HepG2 (cell line): ENCODE measurements around the gene TP53BP2. TPM values are rescaled to one million over a fixed set of nuclear protein-coding genes. Genes with fewer than 3 reads are reported as not detected.

Experiments
- ARHGAP35 ChIP-seq: sonication (generic); formaldehyde crosslinking; IDR thresholded peaks from 2 replicates; pipeline ENCODE4 v1.9.0; 2022; ENCODE audit warnings: mild to moderate bottlenecking, inconsistent platforms, moderate library complexity, missing genetic modification reagents, borderline replicate concordance
- ARNTL ChIP-seq: sonication (generic); formaldehyde crosslinking; IDR thresholded peaks from 2 replicates; pipeline ENCODE4 v1.4.0; 2020; ENCODE audit warnings: mild to moderate bottlenecking, missing genetic modification reagents
- DNMT3B ChIP-seq: conservative IDR thresholded peaks from 2 replicates; pipeline ENCODE4 v1.6.1; 2016; ENCODE audit warnings: missing biosample characterization, control low read depth
- ERF ChIP-seq: IDR thresholded peaks from 2 replicates; pipeline ENCODE4 v1.6.1; 2018; ENCODE audit warnings: missing biosample characterization, missing genetic modification reagents
- FOXA3 ChIP-seq: IDR thresholded peaks from 2 replicates; pipeline ENCODE4 v1.6.1; 2016; ENCODE audit warnings: missing genetic modification reagents, missing compliant biosample characterization
- GZF1 ChIP-seq: sonication (generic); formaldehyde crosslinking; IDR thresholded peaks from 2 replicates; pipeline ENCODE4 v1.5.1; 2020; ENCODE audit warnings: mild to moderate bottlenecking, missing genetic modification reagents
- KAT7 ChIP-seq: IDR thresholded peaks from 2 replicates; pipeline ENCODE4 v1.6.1; 2018; ENCODE audit warnings: borderline replicate concordance, missing compliant biosample characterization
- KAT8 ChIP-seq: IDR thresholded peaks from 2 replicates; pipeline ENCODE4 v1.6.1; 2016; ENCODE audit warnings: missing genetic modification reagents, missing compliant biosample characterization
- KDM3A ChIP-seq: IDR thresholded peaks from 2 replicates; pipeline ENCODE4 v1.6.1; 2018; ENCODE audit warnings: low read depth, missing compliant biosample characterization
- KLF11 ChIP-seq: IDR thresholded peaks from 2 replicates; pipeline ENCODE4 v1.6.1; 2016; ENCODE audit warnings: missing compliant biosample characterization
- MAX ChIP-seq: IDR thresholded peaks from 2 replicates; pipeline ENCODE4 v1.6.1; 2012; ENCODE audit warnings: inconsistent platforms
- POLR2A ChIP-seq, 2 experiments: IDR thresholded peaks; 2 replicates each; pipeline ENCODE4 v1.6.1; 2011; ENCODE audit warnings: low read depth in 2 of 2, low read length in 2 of 2, mild to moderate bottlenecking in 1 of 2, moderate library complexity in 1 of 2; ENCODE audit not compliant: insufficient read depth in 1 of 2
- SNAPC2 ChIP-seq: sonication (generic); formaldehyde crosslinking; IDR thresholded peaks from 2 replicates; pipeline ENCODE4 v1.8.1; 2022; ENCODE audit warnings: mild to moderate bottlenecking, missing genetic modification reagents
- SP140L ChIP-seq: sonication (generic); formaldehyde crosslinking; IDR thresholded peaks from 2 replicates; pipeline ENCODE4 v1.4.0; 2020; ENCODE audit warnings: missing genetic modification reagents, borderline replicate concordance
- ZKSCAN8 ChIP-seq: IDR thresholded peaks from 2 replicates; pipeline ENCODE4 v1.6.1; 2016; ENCODE audit warnings: borderline replicate concordance, missing genetic modification reagents, missing compliant biosample characterization
- ZNF577 ChIP-seq: sonication (generic); formaldehyde crosslinking; IDR thresholded peaks from 2 replicates; pipeline ENCODE4 v1.4.0; 2020; ENCODE audit warnings: mild to moderate bottlenecking, low read depth, missing genetic modification reagents, borderline replicate concordance
- ZNF737 ChIP-seq: sonication (generic); formaldehyde crosslinking; IDR thresholded peaks from 2 replicates; pipeline ENCODE4 v1.5.0; 2020; ENCODE audit warnings: missing genetic modification reagents, mild to moderate bottlenecking, borderline replicate concordance
- ZNF772 ChIP-seq: sonication (generic); formaldehyde crosslinking; IDR thresholded peaks from 2 replicates; pipeline ENCODE4 v1.5.0; 2020; ENCODE audit warnings: mild to moderate bottlenecking, missing genetic modification reagents
- ZNF780A ChIP-seq: sonication (generic); formaldehyde crosslinking; IDR thresholded peaks from 2 replicates; pipeline ENCODE4 v1.8.0; 2022; ENCODE audit warnings: mild to moderate bottlenecking, missing genetic modification reagents, moderate library complexity
- ZNF83 ChIP-seq: sonication (generic); formaldehyde crosslinking; IDR thresholded peaks from 2 replicates; pipeline ENCODE4 v1.4.0; 2020; ENCODE audit warnings: missing genetic modification reagents, mild to moderate bottlenecking, borderline replicate concordance
- polyA plus RNA-seq, 8 experiments: library from polyadenylated mRNA; depleted of rRNA in 3 of 8; stranded (reverse) in 7 of 8; unstranded in 1 of 8; fragments of >200 nt; fragmentation: Illumina TruSeq in 4 of 8; extraction: Trizol in 4 of 8; gene quantifications; 2 replicates each; pipeline versions ENCODE4 v1.2.1 to v1.2.3, GENCODE V29; 2011 to 2016; ENCODE audit warnings: low read depth in 4 of 8, missing spikeins in 1 of 8, mixed read lengths in 1 of 8; ENCODE audit not compliant: insufficient read depth in 1 of 8
- total RNA-seq, 5 experiments: library from RNA; depleted of rRNA; stranded (reverse); fragments of >200 nt; fragmentation: Illumina TruSeq; extraction: Trizol; gene quantifications; 2 replicates each; pipeline ENCODE4 v1.2.3, GENCODE V29; 2016; ENCODE audit warnings: low read depth in 1 of 5
- TF ChIP-seq, protein P1 (sequence below): sonication (generic); formaldehyde crosslinking; IDR thresholded peaks from 2 replicates; pipeline ENCODE4 v1.8.1; 2023; ENCODE audit warnings: missing genetic modification reagents, inconsistent platforms, borderline replicate concordance
- TF ChIP-seq, protein P2 (sequence below): sonication (generic); formaldehyde crosslinking; IDR thresholded peaks from 2 replicates; pipeline ENCODE4 v1.4.0; 2020; ENCODE audit warnings: missing genetic modification reagents, mild to moderate bottlenecking, borderline replicate concordance
- TF ChIP-seq, protein P3 (sequence below): sonication (generic); formaldehyde crosslinking; IDR thresholded peaks from 2 replicates; pipeline ENCODE4 v1.4.0; 2020; ENCODE audit warnings: missing genetic modification reagents
- TF ChIP-seq, protein P4 (sequence below): sonication (generic); formaldehyde crosslinking; IDR thresholded peaks from 2 replicates; pipeline ENCODE4 v1.5.1; 2020; ENCODE audit warnings: missing genetic modification reagents, mild to moderate bottlenecking, borderline replicate concordance

Gene TP53BP2
- total and polyA plus RNA-seq, 2 of the 13 experiments (the other 11 are each of a cell fraction or from before 2014, with no cell fraction given), result 10.0 to 14.0 TPM

GRCh38 chr1:223845810-223846682 is at the start of gene TP53BP2 (continued):
- TF ChIP-seq ZNF83, result no peak
- TF ChIP-seq, protein P1, sequence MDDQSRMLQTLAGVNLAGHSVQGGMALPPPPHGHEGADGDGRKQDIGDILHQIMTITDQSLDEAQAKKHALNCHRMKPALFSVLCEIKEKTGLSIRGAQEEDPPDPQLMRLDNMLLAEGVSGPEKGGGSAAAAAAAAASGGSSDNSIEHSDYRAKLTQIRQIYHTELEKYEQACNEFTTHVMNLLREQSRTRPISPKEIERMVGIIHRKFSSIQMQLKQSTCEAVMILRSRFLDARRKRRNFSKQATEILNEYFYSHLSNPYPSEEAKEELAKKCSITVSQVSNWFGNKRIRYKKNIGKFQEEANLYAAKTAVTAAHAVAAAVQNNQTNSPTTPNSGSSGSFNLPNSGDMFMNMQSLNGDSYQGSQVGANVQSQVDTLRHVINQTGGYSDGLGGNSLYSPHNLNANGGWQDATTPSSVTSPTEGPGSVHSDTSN (CRISPR knock-in tag), result no peak
- no peak for TF ChIP-seq GZF1 (CRISPR knock-in tag)
- TF ChIP-seq ZNF737 (CRISPR knock-in tag), result no peak
- no peak for TF ChIP-seq ARNTL (CRISPR knock-in tag)
- no peak for TF ChIP-seq KLF11 (CRISPR knock-in tag)
- TF ChIP-seq, protein P2, sequence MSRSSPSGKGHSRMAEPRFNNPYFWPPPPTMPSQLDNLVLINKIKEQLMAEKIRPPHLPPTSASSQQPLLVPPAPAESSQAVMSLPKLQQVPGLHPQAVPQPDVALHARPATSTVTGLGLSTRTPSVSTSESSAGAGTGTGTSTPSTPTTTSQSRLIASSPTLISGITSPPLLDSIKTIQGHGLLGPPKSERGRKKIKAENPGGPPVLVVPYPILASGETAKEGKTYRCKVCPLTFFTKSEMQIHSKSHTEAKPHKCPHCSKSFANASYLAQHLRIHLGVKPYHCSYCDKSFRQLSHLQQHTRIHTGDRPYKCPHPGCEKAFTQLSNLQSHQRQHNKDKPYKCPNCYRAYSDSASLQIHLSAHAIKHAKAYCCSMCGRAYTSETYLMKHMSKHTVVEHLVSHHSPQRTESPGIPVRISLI (CRISPR knock-in tag), result no peak
- peak; percentile 70 for TF ChIP-seq KAT8 (CRISPR knock-in tag)
- TF ChIP-seq ZNF780A (CRISPR knock-in tag), result no peak; the same call in 1 of the 2 replicates
- peak; percentile 33; the same call in 1 of the 2 replicates for TF ChIP-seq FOXA3
- TF ChIP-seq SP140L, result 0 out of 2 replicates have a peak, but pooled peaks have one; percentile 44
- peak; percentile 42 for TF ChIP-seq MAX
- TF ChIP-seq ZNF577 (CRISPR knock-in tag), result no peak
- TF ChIP-seq ZNF772 (CRISPR knock-in tag), result peak; percentile 80
- TF ChIP-seq ERF (CRISPR knock-in tag), result no peak; the same call in none of the 2 replicates
- peak; percentile 73 to 86 for TF ChIP-seq POLR2A (IDR thresholded peaks at IDR 0.05; ENCODE audit: insufficient read depth in 1 of 2, low read depth in 2 of 2, low read length in 2 of 2)
- TF ChIP-seq, protein P3, sequence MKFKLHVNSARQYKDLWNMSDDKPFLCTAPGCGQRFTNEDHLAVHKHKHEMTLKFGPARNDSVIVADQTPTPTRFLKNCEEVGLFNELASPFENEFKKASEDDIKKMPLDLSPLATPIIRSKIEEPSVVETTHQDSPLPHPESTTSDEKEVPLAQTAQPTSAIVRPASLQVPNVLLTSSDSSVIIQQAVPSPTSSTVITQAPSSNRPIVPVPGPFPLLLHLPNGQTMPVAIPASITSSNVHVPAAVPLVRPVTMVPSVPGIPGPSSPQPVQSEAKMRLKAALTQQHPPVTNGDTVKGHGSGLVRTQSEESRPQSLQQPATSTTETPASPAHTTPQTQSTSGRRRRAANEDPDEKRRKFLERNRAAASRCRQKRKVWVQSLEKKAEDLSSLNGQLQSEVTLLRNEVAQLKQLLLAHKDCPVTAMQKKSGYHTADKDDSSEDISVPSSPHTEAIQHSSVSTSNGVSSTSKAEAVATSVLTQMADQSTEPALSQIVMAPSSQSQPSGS (CRISPR knock-in tag), result peak; percentile 63; the same call in 1 of the 2 replicates
- TF ChIP-seq KDM3A (CRISPR knock-in tag), result 0 out of 2 replicates have a peak, but pooled peaks have one; percentile 53
- TF ChIP-seq, protein P4, sequence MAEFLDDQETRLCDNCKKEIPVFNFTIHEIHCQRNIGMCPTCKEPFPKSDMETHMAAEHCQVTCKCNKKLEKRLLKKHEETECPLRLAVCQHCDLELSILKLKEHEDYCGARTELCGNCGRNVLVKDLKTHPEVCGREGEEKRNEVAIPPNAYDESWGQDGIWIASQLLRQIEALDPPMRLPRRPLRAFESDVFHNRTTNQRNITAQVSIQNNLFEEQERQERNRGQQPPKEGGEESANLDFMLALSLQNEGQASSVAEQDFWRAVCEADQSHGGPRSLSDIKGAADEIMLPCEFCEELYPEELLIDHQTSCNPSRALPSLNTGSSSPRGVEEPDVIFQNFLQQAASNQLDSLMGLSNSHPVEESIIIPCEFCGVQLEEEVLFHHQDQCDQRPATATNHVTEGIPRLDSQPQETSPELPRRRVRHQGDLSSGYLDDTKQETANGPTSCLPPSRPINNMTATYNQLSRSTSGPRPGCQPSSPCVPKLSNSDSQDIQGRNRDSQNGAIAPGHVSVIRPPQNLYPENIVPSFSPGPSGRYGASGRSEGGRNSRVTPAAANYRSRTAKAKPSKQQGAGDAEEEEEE (CRISPR knock-in tag), result no peak
- no peak; the same call in 1 of the 2 replicates for TF ChIP-seq DNMT3B (CRISPR knock-in tag)
- TF ChIP-seq KAT7 (CRISPR knock-in tag), result 0 out of 2 replicates have a peak, but pooled peaks have one; percentile 27
- peak; percentile 69; the same call in 1 of the 2 replicates for TF ChIP-seq ARHGAP35
- peak; percentile 45; the same call in 1 of the 2 replicates for TF ChIP-seq SNAPC2 (CRISPR knock-in tag)
- TF ChIP-seq ZKSCAN8 (CRISPR knock-in tag), result 0 out of 2 replicates have a peak, but pooled peaks have one; percentile 78
